Activated naive CD8-positive, alpha-beta T cell treated with anti-CD3 and anti-CD28 coated beads, Interleukin-2, amount 50 U/mL, for 16 hours (primary cell): Measurements from ENCODE around the gene VAMP4.

Experiments
- DNase-seq: peaks from one replicate; pipeline ENCODE4 v3.0.0-alpha.2; 2020; ENCODE audit warnings: low read depth, low spot score

Gene VAMP4

GRCh38 chr1:171652234-171652822, 89.5 kb downstream of the VAMP4 start, which contains the start of gene MYOC:
MYOC (minus strand) TSS chr1:171652688; CDS start chr1:171652611, 77 bp downstream.
- no peak for DNase-seq
